Activated CD8-positive, alpha-beta T cell treated with anti-CD3 and anti-CD28 coated beads for 36 hours (primary cell): ENCODE results near the gene TGFB2. TPM values are rescaled to one million over a fixed set of nuclear protein-coding genes. Genes with fewer than 3 reads are reported as not detected.

ENCODE experiments used
- ATAC-seq: fragments of 200-7000 bp; cut with Tn5 transposase; one replicate; pipeline ENCODE4 v1.10.0; 2021; ENCODE audit warnings: mild to moderate bottlenecking, moderate library complexity
- CTCF ChIA-PET: fragments of 350-600 bp; sonication (Branson Sonifier 250); formaldehyde crosslinking; loops from one replicate; lab custom pipeline; 2021; ENCODE audit warnings: antibody characterized with exemption; lab: Charles Lee
- POLR2A ChIA-PET: fragments of 350-600 bp; sonication (Branson Sonifier 250); formaldehyde crosslinking; loops from one replicate; lab custom pipeline; 2021; ENCODE audit warnings: antibody characterized with exemption; lab: Charles Lee
- DNase-seq: peaks from one replicate; pipeline ENCODE4 v3.0.0-alpha.2; 2020
- H3K27ac Mint-ChIP-seq: one replicate; pipeline ENCODE4 v1.8.0; 2021; ENCODE audit warnings: mild to moderate bottlenecking, mixed read lengths
- H3K27me3 Mint-ChIP-seq: one replicate; pipeline ENCODE4 v1.8.0; 2021; ENCODE audit warnings: mixed read lengths
- H3K36me3 Mint-ChIP-seq: one replicate; pipeline ENCODE4 v1.8.0; 2021; ENCODE audit warnings: low read depth, mixed read lengths
- H3K4me1 Mint-ChIP-seq: one replicate; pipeline ENCODE4 v1.8.0; 2021; ENCODE audit warnings: low read depth, mixed read lengths
- H3K4me3 Mint-ChIP-seq: one replicate; pipeline ENCODE4 v1.8.0; 2021; ENCODE audit warnings: mild to moderate bottlenecking, moderate library complexity, mixed read lengths
- H3K9me3 Mint-ChIP-seq: one replicate; pipeline ENCODE4 v1.8.0; 2021; ENCODE audit warnings: mixed read lengths
- CTCF ChIP-seq: fragments of 200-600 bp; IDR thresholded peaks from one replicate; pipeline ENCODE4 v1.8.0; 2022; ENCODE audit warnings: antibody characterized with exemption, mild to moderate bottlenecking
- intact Hi-C: fragments of 100-400 bp; cut with micrococcal nuclease; formaldehyde crosslinking; loops from one replicate; pipeline ENCODE4 v1.10.0; 2022
- total RNA-seq, 2 experiments: library from RNA; stranded (reverse); gene quantifications; one replicate each; pipeline ENCODE4 v1.2.3, GENCODE V29; 2021

Gene TGFB2
- total RNA-seq, 2 experiments from 2014 or later, result not detected

GRCh38 chr1:218388591-218388990 is 43.5 kb downstream of the TGFB2 start:
- no peak overlapping the region for H3K27ac Mint-ChIP-seq

DNA sequence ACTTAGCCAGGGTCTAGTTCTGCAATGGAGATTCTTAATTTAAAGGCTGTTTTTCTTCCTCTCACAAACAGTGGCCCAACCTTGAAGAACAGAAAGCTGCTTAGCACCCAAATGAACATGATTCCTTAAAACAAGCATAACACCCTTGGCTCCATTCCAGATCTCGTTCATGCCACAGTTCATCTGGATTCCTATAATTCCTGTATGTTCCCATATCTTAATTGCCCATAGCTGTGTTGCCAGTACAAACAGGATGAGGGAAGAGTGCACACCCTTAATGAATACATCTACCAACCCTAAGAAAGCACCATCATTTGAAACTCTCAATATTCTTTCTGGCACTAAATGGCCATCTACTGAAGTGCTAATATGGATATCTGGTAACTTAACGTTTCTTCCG is 45.5 kb downstream of the TGFB2 start:
- TF ChIP-seq CTCF, result no peak
- Mint-ChIP-seq H3K36me3 (no peaks in the 10 kb centered on the region), H3K27me3 (peaks cover 29% of the 10 kb centered on the region), H3K27ac (no peak overlapping the region), H3K4me3 (no peak overlapping the region), H3K4me1 (no peaks in the 10 kb centered on the region), H3K9me3 (no peaks in the 10 kb centered on the region)
- intact Hi-C loops, result no loop called here
- ATAC-seq (no peak), DNase-seq (no peak)
- ChIA-PET POLR2A (no interaction called here), CTCF (no interaction called here)

More at GRCh38 chr1:218388591-218388990, 43.5 kb downstream of the TGFB2 start:
- no peak overlapping the region for H3K4me3 Mint-ChIP-seq
- H3K9me3 Mint-ChIP-seq, result no peaks in the 10 kb centered on the region
- H3K36me3 Mint-ChIP-seq, result no peaks in the 10 kb centered on the region
- no peak for TF ChIP-seq CTCF
- H3K4me1 Mint-ChIP-seq, result peaks cover 7% of the 10 kb centered on the region
- ChIA-PET CTCF (no interaction called here), POLR2A (no interaction called here)
- intact Hi-C loops, result no loop called here
- no peak for ATAC-seq
- DNase-seq, result no peak
- H3K27me3 Mint-ChIP-seq, result peaks cover 39% of the 10 kb centered on the region

- ATAC-seq (no peak), DNase-seq (no peak)
- intact Hi-C loops, result no loop called here
- H3K9me3 Mint-ChIP-seq, result no peaks in the 10 kb centered on the region
- H3K4me1 Mint-ChIP-seq, result no peaks in the 10 kb centered on the region
- CTCF ChIA-PET, result no interaction called here
- no peaks in the 10 kb centered on the region for H3K36me3 Mint-ChIP-seq
- no peak overlapping the region for H3K4me3 Mint-ChIP-seq
- POLR2A ChIA-PET, result interaction anchor here (0.5 kb wide), 1 partner anchor 15 kb away, joined by 3 read pairs; no protein-coding TSS in a partner anchor
- no peak for TF ChIP-seq CTCF
- H3K27me3 Mint-ChIP-seq, result peaks cover 24% of the 10 kb centered on the region
- H3K27ac Mint-ChIP-seq, result no peak overlapping the region
These were observed 47.6 kb downstream of the TGFB2 start for GRCh38 chr1:218392780-218393179.

GRCh38 chr1:218394416-218394815 is 49.3 kb downstream of the TGFB2 start:
- DNase-seq (no peak), ATAC-seq (no peak)
- ChIA-PET POLR2A (no interaction called here), CTCF (no interaction called here)
- intact Hi-C loops, result no loop called here
- H3K4me3 Mint-ChIP-seq, result no peak overlapping the region
- H3K27ac Mint-ChIP-seq, result no peak overlapping the region
- no peaks in the 10 kb centered on the region for H3K4me1 Mint-ChIP-seq
- no peak for TF ChIP-seq CTCF
- H3K9me3 Mint-ChIP-seq, result no peaks in the 10 kb centered on the region
- H3K27me3 Mint-ChIP-seq, result peaks cover 21% of the 10 kb centered on the region
- H3K36me3 Mint-ChIP-seq, result no peaks in the 10 kb centered on the region

DNA sequence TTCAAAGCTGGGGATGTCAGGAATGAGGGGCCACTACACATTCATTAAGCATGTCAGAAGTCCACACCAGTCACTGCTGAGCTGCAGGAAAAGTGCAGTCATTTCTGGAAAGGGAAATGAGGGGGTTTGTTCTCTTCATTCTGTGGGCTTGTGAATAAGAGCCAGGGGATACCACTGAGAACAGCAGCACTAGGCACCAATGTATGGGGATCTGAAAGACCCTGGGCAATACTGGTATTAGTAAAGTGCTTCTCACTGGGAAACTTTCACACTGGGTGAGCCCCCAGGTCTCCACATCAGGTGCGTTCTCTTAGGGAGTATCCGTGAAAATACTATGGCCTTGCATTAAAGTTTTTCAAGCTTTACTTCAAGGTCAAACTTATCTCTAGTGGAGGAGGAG is 49.9 kb downstream of the TGFB2 start:
- ChIA-PET CTCF (no interaction called here), POLR2A (no interaction called here)
- no peak for TF ChIP-seq CTCF
- no peak overlapping the region for H3K27ac Mint-ChIP-seq
- H3K4me3 Mint-ChIP-seq, result no peak overlapping the region
- H3K4me1 Mint-ChIP-seq, result no peaks in the 10 kb centered on the region
- H3K9me3 Mint-ChIP-seq, result no peaks in the 10 kb centered on the region
- H3K36me3 Mint-ChIP-seq, result no peaks in the 10 kb centered on the region
- DNase-seq, result no peak
- ATAC-seq, result no peak
- H3K27me3 Mint-ChIP-seq, result peaks cover 19% of the 10 kb centered on the region
- intact Hi-C loops, result no loop called here
